ENCODE measurements around the gene GALK2.

GALK2 gene

DNA sequence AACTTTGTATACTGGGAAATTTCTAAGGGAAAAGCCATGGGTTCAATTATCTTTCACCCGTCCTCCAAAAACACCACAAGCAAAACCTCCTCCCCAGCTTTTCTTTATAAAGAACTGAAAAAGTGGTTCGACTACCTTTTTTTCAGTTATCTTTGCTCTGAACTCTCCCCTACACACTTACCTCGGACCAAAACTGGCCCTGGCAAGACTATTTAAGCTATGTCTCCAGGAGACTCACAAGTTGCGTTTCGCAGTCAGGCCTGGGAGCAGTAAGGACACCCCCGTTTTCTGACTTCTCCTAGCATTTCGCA lies 15.3 kb upstream of the GALK2 start:
- TF ChIP-seq, protein P1, sequence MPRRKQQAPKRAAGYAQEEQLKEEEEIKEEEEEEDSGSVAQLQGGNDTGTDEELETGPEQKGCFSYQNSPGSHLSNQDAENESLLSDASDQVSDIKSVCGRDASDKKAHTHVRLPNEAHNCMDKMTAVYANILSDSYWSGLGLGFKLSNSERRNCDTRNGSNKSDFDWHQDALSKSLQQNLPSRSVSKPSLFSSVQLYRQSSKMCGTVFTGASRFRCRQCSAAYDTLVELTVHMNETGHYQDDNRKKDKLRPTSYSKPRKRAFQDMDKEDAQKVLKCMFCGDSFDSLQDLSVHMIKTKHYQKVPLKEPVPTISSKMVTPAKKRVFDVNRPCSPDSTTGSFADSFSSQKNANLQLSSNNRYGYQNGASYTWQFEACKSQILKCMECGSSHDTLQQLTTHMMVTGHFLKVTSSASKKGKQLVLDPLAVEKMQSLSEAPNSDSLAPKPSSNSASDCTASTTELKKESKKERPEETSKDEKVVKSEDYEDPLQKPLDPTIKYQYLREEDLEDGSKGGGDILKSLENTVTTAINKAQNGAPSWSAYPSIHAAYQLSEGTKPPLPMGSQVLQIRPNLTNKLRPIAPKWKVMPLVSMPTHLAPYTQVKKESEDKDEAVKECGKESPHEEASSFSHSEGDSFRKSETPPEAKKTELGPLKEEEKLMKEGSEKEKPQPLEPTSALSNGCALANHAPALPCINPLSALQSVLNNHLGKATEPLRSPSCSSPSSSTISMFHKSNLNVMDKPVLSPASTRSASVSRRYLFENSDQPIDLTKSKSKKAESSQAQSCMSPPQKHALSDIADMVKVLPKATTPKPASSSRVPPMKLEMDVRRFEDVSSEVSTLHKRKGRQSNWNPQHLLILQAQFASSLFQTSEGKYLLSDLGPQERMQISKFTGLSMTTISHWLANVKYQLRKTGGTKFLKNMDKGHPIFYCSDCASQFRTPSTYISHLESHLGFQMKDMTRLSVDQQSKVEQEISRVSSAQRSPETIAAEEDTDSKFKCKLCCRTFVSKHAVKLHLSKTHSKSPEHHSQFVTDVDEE (CRISPR knock-in tag; IDR thresholded peaks at IDR 0.05): no peak
- TF ChIP-seq ARNTL (CRISPR knock-in tag; IDR thresholded peaks at IDR 0.05; ENCODE audit: borderline replicate concordance, low read depth) (no peak), PATZ1 (CRISPR knock-in tag; IDR thresholded peaks at IDR 0.05; ENCODE audit: borderline replicate concordance) (no peak), TOX (CRISPR knock-in tag; IDR thresholded peaks at IDR 0.05; ENCODE audit: borderline replicate concordance) (no peak), ZFP3 (CRISPR knock-in tag; IDR thresholded peaks at IDR 0.05) (no peak), OSR1 (CRISPR knock-in tag; IDR thresholded peaks at IDR 0.05) (no peak), ESRRG (CRISPR knock-in tag; IDR thresholded peaks at IDR 0.05) (no peak), ZNF565 (CRISPR knock-in tag; conservative IDR thresholded peaks at IDR 0.05; ENCODE audit: low read depth) (no peak), BACH2 (CRISPR knock-in tag; IDR thresholded peaks at IDR 0.05; ENCODE audit: borderline replicate concordance) (no peak), ISL1 (CRISPR knock-in tag; IDR thresholded peaks at IDR 0.05) (no peak), ZNF8 (CRISPR knock-in tag; IDR thresholded peaks at IDR 0.05) (no peak), RARB (CRISPR knock-in tag; IDR thresholded peaks at IDR 0.05) (no peak), CSDC2 (CRISPR knock-in tag; IDR thresholded peaks at IDR 0.05) (no peak), ZNF70 (CRISPR knock-in tag; IDR thresholded peaks at IDR 0.05) (no peak), TCF4 (CRISPR knock-in tag; IDR thresholded peaks at IDR 0.05; ENCODE audit: borderline replicate concordance) (no peak), CSRNP3 (CRISPR knock-in tag; IDR thresholded peaks at IDR 0.05) (no peak), ZC3H10 (CRISPR knock-in tag; IDR thresholded peaks at IDR 0.05) (no peak)
- TF ChIP-seq, protein P2, sequence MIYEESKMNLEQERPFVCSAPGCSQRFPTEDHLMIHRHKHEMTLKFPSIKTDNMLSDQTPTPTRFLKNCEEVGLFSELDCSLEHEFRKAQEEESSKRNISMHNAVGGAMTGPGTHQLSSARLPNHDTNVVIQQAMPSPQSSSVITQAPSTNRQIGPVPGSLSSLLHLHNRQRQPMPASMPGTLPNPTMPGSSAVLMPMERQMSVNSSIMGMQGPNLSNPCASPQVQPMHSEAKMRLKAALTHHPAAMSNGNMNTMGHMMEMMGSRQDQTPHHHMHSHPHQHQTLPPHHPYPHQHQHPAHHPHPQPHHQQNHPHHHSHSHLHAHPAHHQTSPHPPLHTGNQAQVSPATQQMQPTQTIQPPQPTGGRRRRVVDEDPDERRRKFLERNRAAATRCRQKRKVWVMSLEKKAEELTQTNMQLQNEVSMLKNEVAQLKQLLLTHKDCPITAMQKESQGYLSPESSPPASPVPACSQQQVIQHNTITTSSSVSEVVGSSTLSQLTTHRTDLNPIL (CRISPR knock-in tag; IDR thresholded peaks at IDR 0.05; ENCODE audit: low read depth): no peak
- TF ChIP-seq, protein P3, sequence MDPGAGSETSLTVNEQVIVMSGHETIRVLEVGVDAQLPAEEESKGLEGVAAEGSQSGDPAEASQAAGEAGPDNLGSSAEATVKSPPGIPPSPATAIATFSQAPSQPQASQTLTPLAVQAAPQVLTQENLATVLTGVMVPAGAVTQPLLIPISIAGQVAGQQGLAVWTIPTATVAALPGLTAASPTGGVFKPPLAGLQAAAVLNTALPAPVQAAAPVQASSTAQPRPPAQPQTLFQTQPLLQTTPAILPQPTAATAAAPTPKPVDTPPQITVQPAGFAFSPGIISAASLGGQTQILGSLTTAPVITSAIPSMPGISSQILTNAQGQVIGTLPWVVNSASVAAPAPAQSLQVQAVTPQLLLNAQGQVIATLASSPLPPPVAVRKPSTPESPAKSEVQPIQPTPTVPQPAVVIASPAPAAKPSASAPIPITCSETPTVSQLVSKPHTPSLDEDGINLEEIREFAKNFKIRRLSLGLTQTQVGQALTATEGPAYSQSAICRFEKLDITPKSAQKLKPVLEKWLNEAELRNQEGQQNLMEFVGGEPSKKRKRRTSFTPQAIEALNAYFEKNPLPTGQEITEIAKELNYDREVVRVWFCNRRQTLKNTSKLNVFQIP (CRISPR knock-in tag; IDR thresholded peaks at IDR 0.05; ENCODE audit: borderline replicate concordance, low read depth): no peak
- peak; percentile 36 for ATAC-seq

- ATAC-seq: peak; percentile 97
- TF ChIP-seq ISL1 (CRISPR knock-in tag; IDR thresholded peaks at IDR 0.05): no peak
- TF ChIP-seq, protein P3 (CRISPR knock-in tag; IDR thresholded peaks at IDR 0.05; ENCODE audit: borderline replicate concordance, low read depth): peak; percentile 64; the same call in 1 of the 2 replicates
Measured at GRCh38 chr15:49155110-49155833, 14.8 kb upstream of the GALK2 start, which contains the start of gene COPS2. Gene COPS2, minus strand, starts transcription at chr15:49155599. Its CDS starts 21 bp downstream, at chr15:49155578.

Measured in SK-N-SH treated with all-trans-retinoic acid at 6 μM for 48 hours (cell line).